MM.1S (cell line): ENCODE results near the gene ITPKC.
A peak's percentile ranks its signal among the peaks of the same experiment; 100 is the strongest.

Source experiments
- DNase-seq: peaks from one replicate; pipeline ENCODE4 v3.0.0-alpha.2; 2015
- H2AFZ ChIP-seq: fragments of 300-600 bp; sonication (generic); 2 replicates; pipeline ENCODE4 v1.6.0; 2016; ENCODE audit warnings: antibody characterized with exemption, low read length
- H3F3A ChIP-seq: fragments of 300-600 bp; sonication (generic); 2 replicates; pipeline ENCODE4 v1.6.1; 2016; ENCODE audit warnings: mild to moderate bottlenecking, antibody characterized with exemption, low read length, moderate library complexity, mixed read lengths; ENCODE audit not compliant: insufficient read depth
- H3K27ac ChIP-seq: fragments of 300-600 bp; sonication (generic); 2 replicates; pipeline ENCODE4 v1.5.1; 2016; ENCODE audit warnings: mild to moderate bottlenecking, low read length
- H3K27me3 ChIP-seq: fragments of 300-600 bp; sonication (generic); replicated peaks from 2 replicates; pipeline ENCODE4 v1.6.0; 2016; ENCODE audit warnings: low read length; ENCODE audit not compliant: insufficient read depth
- H3K36me3 ChIP-seq: fragments of 300-600 bp; sonication (generic); replicated peaks from 2 replicates; pipeline ENCODE4 v1.6.1; 2016; ENCODE audit warnings: mild to moderate bottlenecking, low read length, mixed read lengths; ENCODE audit not compliant: insufficient read depth
- H3K4me1 ChIP-seq: fragments of 300-600 bp; sonication (generic); 2 replicates; pipeline ENCODE4 v1.6.1; 2016; ENCODE audit warnings: low read length, mixed read lengths
- H3K4me2 ChIP-seq: fragments of 300-600 bp; sonication (generic); 2 replicates; pipeline ENCODE4 v1.6.0; 2016; ENCODE audit warnings: low read depth, low read length
- H3K4me3 ChIP-seq: fragments of 300-600 bp; sonication (generic); 2 replicates; pipeline ENCODE4 v1.5.1; 2016; ENCODE audit warnings: low read length, mixed read lengths
- H3K79me2 ChIP-seq: fragments of 300-600 bp; sonication (generic); 2 replicates; pipeline ENCODE4 v1.6.1; 2016; ENCODE audit warnings: mixed run types, low read length, mixed read lengths
- H3K9ac ChIP-seq: fragments of 300-600 bp; sonication (generic); 2 replicates; pipeline ENCODE4 v1.6.1; 2016; ENCODE audit warnings: low read length, mixed read lengths
- H3K9me2 ChIP-seq: fragments of 300-600 bp; sonication (generic); replicated peaks from 2 replicates; pipeline ENCODE4 v1.6.1; 2016; ENCODE audit warnings: mild to moderate bottlenecking, low read length, mixed read lengths; ENCODE audit not compliant: insufficient read depth
- H3K9me3 ChIP-seq: fragments of 300-600 bp; sonication (generic); replicated peaks from 2 replicates; pipeline ENCODE4 v1.6.1; 2016; ENCODE audit warnings: mild to moderate bottlenecking, low read length, mixed read lengths; ENCODE audit not compliant: insufficient read depth
- H4K20me1 ChIP-seq: fragments of 300-600 bp; sonication (generic); 2 replicates; pipeline ENCODE4 v1.6.1; 2016; ENCODE audit warnings: mild to moderate bottlenecking, low read length, moderate library complexity, mixed read lengths; ENCODE audit not compliant: insufficient read depth
- CTCF ChIP-seq: fragments of 300-600 bp; sonication (generic); IDR thresholded peaks from 2 replicates; pipeline ENCODE4 v1.5.1; 2016; ENCODE audit warnings: antibody characterized with exemption, low read length, mixed read lengths
- EZH2 ChIP-seq: fragments of 300-600 bp; sonication (generic); optimal IDR thresholded peaks from 2 replicates; pipeline ENCODE3; 2017; ENCODE audit warnings: low read depth, mild to moderate bottlenecking, antibody characterized with exemption, low read length, mixed read lengths
- EZH2phosphoT487 ChIP-seq: fragments of 300-600 bp; sonication (generic); IDR thresholded peaks from 2 replicates; pipeline ENCODE4 v1.6.1; 2018; ENCODE audit warnings: antibody characterized with exemption, low read length

The ITPKC gene

GRCh38 chr19:40716031-40716481 lies 856 bp upstream of the ITPKC start:
- H2AFZ ChIP-seq: peak overlapping the region; percentile 94

DNA sequence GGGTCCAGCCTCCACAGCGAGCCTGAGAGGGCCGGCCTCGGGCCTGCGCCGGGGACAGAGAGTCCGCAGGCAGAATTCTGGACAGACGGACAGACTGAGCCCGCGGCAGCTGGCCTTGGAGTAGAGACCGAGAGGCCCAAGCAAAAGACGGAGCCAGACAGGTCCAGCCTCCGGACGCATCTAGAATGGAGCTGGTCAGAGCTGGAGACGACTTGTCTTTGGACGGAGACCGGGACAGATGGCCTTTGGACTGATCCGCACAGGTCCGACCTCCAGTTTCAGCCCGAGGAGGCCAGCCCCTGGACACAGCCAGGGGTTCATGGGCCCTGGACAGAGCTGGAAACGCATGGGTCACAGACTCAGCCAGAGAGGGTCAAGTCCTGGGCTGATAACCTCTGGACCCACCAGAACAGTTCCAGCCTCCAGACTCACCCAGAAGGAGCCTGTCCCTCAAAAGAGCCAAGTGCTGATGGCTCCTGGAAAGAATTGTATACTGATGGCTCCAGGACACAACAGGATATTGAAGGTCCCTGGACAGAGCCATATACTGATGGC lies 490 bp downstream of the ITPKC start:
- Histone ChIP-seq H3K4me1 (peaks cover 37% of the 10 kb centered on the region), H3K36me3 (no peaks in the 10 kb centered on the region), H4K20me1 (no peaks in the 10 kb centered on the region), H3K4me2 (peak overlapping the region; percentile 100), H3F3A (peaks cover 4% of the 10 kb centered on the region; the same call in 1 of the 2 replicates), H3K4me3 (peak overlapping the region; percentile 85), H3K27me3 (no peaks in the 10 kb centered on the region), H3K9ac (peak overlapping the region; percentile 86), H3K9me3 (no peaks in the 10 kb centered on the region), H3K27ac (no peak overlapping the region; the same call in 1 of the 2 replicates), H3K79me2 (peaks cover 24% of the 10 kb centered on the region), H3K9me2 (no peaks in the 10 kb centered on the region), H2AFZ (peak overlapping the region; percentile 93)
- DNase-seq: no peak
- TF ChIP-seq CTCF: no peak
- TF ChIP-seq EZH2phosphoT487: no peak
- no peak for TF ChIP-seq EZH2

More at GRCh38 chr19:40716031-40716481, 856 bp upstream of the ITPKC start:
- Histone ChIP-seq H3K4me2 (peak overlapping the region; percentile 100), H3F3A (peaks cover 4% of the 10 kb centered on the region; the same call in 1 of the 2 replicates), H3K79me2 (peaks cover 24% of the 10 kb centered on the region), H3K9me3 (no peaks in the 10 kb centered on the region), H3K36me3 (no peaks in the 10 kb centered on the region), H4K20me1 (no peaks in the 10 kb centered on the region), H3K4me3 (peak overlapping the region; percentile 85), H3K9me2 (no peaks in the 10 kb centered on the region), H3K9ac (peak overlapping the region; percentile 86), H3K4me1 (peaks cover 37% of the 10 kb centered on the region), H3K27ac (peak overlapping the region; percentile 60; the same call in 1 of the 2 replicates), H3K27me3 (no peaks in the 10 kb centered on the region)
- no peak for DNase-seq
- TF ChIP-seq CTCF (no peak), EZH2phosphoT487 (no peak), EZH2 (no peak)

DNA sequence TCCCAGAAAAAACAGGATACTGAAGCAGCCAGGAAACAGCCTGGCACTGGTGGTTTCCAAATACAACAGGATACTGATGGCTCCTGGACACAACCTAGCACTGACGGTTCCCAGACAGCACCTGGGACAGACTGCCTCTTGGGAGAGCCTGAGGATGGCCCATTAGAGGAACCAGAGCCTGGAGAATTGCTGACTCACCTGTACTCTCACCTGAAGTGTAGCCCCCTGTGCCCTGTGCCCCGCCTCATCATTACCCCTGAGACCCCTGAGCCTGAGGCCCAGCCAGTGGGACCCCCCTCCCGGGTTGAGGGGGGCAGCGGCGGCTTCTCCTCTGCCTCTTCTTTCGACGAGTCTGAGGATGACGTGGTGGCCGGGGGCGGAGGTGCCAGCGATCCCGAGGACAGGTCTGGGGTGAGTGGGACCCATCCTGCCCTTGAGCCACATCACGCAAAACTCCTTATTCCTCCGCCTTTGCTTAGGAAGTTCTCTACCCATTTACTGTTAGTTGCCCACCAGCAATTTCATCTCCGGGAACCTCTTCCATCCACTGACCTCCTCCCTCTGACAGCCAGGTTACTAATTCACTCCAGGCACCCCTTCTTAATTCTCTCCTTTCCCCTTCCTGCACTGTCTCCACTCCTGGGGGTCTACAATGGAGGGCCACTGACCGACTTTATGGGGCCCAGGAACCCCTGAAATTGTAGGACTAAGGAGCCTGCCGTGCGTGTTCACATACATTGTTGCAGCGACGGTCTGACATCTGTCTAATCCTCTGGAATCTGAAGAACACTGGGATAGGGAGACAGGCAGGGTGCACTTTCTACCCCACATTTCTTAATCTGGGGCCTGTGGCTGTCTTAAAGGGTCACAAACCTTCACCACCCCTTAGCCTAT lies 1.2 kb downstream of the ITPKC start:
- peak overlapping the region; percentile 100 for H3K4me2 ChIP-seq
- H3F3A ChIP-seq: peaks cover 4% of the 10 kb centered on the region; the same call in 1 of the 2 replicates
- DNase-seq: no peak
- H3K27ac ChIP-seq: no peak overlapping the region
- H2AFZ ChIP-seq: no peak overlapping the region; the same call in 1 of the 2 replicates
- H4K20me1 ChIP-seq: no peaks in the 10 kb centered on the region
- TF ChIP-seq EZH2phosphoT487: no peak
- TF ChIP-seq EZH2: no peak
- no peak for TF ChIP-seq CTCF
- peak overlapping the region; percentile 85 for H3K4me3 ChIP-seq
- no peaks in the 10 kb centered on the region for H3K36me3 ChIP-seq
- no peaks in the 10 kb centered on the region for H3K27me3 ChIP-seq
- H3K4me1 ChIP-seq: peaks cover 37% of the 10 kb centered on the region
- no peaks in the 10 kb centered on the region for H3K9me3 ChIP-seq
- H3K9me2 ChIP-seq: no peaks in the 10 kb centered on the region
- peaks cover 24% of the 10 kb centered on the region for H3K79me2 ChIP-seq
- H3K9ac ChIP-seq: peak overlapping the region; percentile 86; the same call in 1 of the 2 replicates
